Heart right ventricle (tissue), 16 donors: Measurements from ENCODE around the gene TMEM95. TPM values are rescaled to one million over a fixed set of nuclear protein-coding genes. Genes with fewer than 3 reads are reported as not detected.

Experiments used
- ATAC-seq, 8 donors: fragments of 200-7000 bp; cut with Tn5 transposase; one replicate each; pipeline ENCODE4 v1.9.1; 2020; ENCODE audit warnings: mild to moderate bottlenecking in 8 of 8, moderate library complexity in 8 of 8, moderate number of reproducible peaks in 1 of 8
- DNase-seq, 2 donors: peaks; one replicate each; pipeline ENCODE4 v3.0.0-alpha.2; 2020
- H3K27ac ChIP-seq, 10 donors: fragments of 200-600 bp; sonication (generic) in 2 of 10; one replicate each; pipeline versions ENCODE4 v1.5.0 to v1.8.0; 2020 to 2022; ENCODE audit warnings: mild to moderate bottlenecking in 3 of 10
- H3K27me3 ChIP-seq, 7 donors: fragments of 200-600 bp; one replicate each; pipeline ENCODE4 v1.8.0; 2021 to 2022; ENCODE audit warnings: mild to moderate bottlenecking in 2 of 7
- H3K36me3 ChIP-seq, 9 donors: fragments of 200-600 bp; sonication (generic) in 1 of 9; one replicate each; pipeline versions ENCODE4 v1.5.0 to v1.8.0; 2020 to 2022; ENCODE audit warnings: mild to moderate bottlenecking in 2 of 9
- H3K4me1 ChIP-seq, 9 donors: fragments of 200-600 bp; sonication (generic) in 1 of 9; one replicate each; pipeline versions ENCODE4 v1.5.0 to v1.8.0; 2020 to 2022; ENCODE audit warnings: mild to moderate bottlenecking in 4 of 9
- H3K4me3 ChIP-seq, 10 donors: fragments of 200-600 bp; sonication (generic) in 2 of 10; one replicate each; pipeline versions ENCODE4 v1.5.0 to v1.8.0; 2020 to 2022; ENCODE audit warnings: mild to moderate bottlenecking in 7 of 10, moderate library complexity in 2 of 10
- H3K9me3 ChIP-seq, 11 donors: fragments of 200-600 bp in 10 of 11; sonication (generic) in 2 of 11; one replicate each; pipeline versions ENCODE4 v1.5.0 to v1.8.0; 2013 to 2022; ENCODE audit warnings: mild to moderate bottlenecking in 2 of 11, control low read depth in 1 of 11, moderate library complexity in 1 of 11
- CTCF ChIP-seq, 9 donors: fragments of 200-600 bp; sonication (generic) in 2 of 9; IDR thresholded peaks; one replicate each; pipeline versions ENCODE4 v1.5.0 to v1.8.0; 2021 to 2022; ENCODE audit warnings: antibody characterized with exemption in 9 of 9, mild to moderate bottlenecking in 5 of 9, moderate library complexity in 1 of 9
- WGBS, 2 donors: extraction: QIAGEN DNeasy Blood & Tissue Kit; methylation state at CpG; one replicate each; pipeline ENCODE4 v1.1.7; 2013; ENCODE audit warnings: inconsistent platforms in 1 of 2; 5-methylcytosine and 5-hydroxymethylcytosine counted together
- intact Hi-C, 10 donors: fragments of 100-400 bp; cut with DNase I; formaldehyde crosslinking; loops; one replicate each; pipeline versions ENCODE4 v1.11.1 to v1.14.2; 2022
- polyA plus RNA-seq, 2 donors: library from polyadenylated mRNA; stranded (reverse); fragments of 200-250 nt; gene quantifications; one replicate each; pipeline ENCODE4 v1.2.3, GENCODE V29; 2013
- total RNA-seq, 10 donors: library from RNA; stranded (reverse); fragmentation: NEBNext Ultra II Directional in 3 of 10; extraction: Animal tissue kit (Norgen Biotek cat#: 25700) in 3 of 10; gene quantifications; one replicate each; pipeline versions ENCODE4 v1.2.1 to v1.2.4, GENCODE V29; 2021 to 2023
- donor health status: Arrhythmogenic right ventricular cardiomyopathy.
- donor health status: ischemic (EF 13 %, LVEDD 7.1; RV severe dilation, severe dysfunction).
- donor health status: healthy with polysubstance abuse.
- donor health status: DM: no; HTN: yes; CAD: no.
- donor health status: DM: no; HTN: no; CAD: no.
- donor health status: ischemic (EF 25% LVEDD 6.9; RV normal size, moderate dysfunction).
- donor health status: ischemic (EF 25% LVEDD 5.7; RV mildly dilated, moderate dysfunction).
- donor health status: healthy.
- donor health status: DM: yes; HTN: yes; CAD: no.
- donor health status: Ischemic cardiomyopathy.
- donor health status: ischemic (EF 35%, LVEDD 5.7; RV mildly dilated, moderate dysfunction).
- donor health status: nonischemic (EF 11% LVEDD 7.7; RV severe dilation, severe dysfunction).
- donor health status: DM: yes; HTN: yes; CAD: no.
- donor health status: PGD.
- donor health status: ischemic (EF 29% LVEDD 5.4; RV normal size, mild dysfunction).
- donor health status: nonischemic (EF 23%, LVEDD 6.1; RV moderate dilation, normal function).

Gene TMEM95
- total and polyA plus RNA-seq, 12 donors: 0.39 TPM; not detected in 11

DNA sequence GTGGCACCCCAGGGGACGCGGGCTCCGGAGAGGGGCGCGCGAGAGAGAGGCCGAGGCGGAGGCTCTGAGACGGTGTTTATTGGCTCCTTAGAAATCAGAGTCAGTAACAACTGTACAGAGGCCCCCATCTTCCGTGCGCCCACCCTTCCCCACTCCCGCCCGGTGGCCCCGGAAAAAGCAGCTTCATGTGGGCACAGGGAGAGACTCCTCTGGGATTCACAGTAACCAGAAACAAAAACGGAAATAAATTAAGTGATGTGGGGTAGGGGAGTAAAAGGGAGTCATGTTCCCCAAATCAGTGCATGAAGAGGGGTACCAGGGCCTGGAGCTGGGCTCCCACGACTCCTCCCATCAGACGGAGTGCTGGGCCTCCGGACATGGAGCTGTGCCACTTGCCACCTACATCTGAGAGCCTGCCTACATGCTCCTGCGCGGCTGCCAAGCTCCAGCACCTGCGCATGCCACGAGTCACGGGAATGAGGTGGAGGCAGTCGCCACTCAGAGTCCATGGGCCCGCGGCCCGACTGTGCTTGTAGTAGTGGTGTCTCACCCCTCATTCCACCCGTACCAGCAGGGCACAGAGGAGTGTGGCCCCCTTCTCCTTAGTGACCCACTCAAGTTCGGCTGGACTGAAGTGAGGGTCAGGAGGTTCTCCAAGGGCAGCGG lies 39.3 kb upstream of the TMEM95 start:
- peak overlapping the region; percentile 82 to 100 (median 94) for H3K4me3 ChIP-seq
- no peaks in the 10 kb centered on the region for H3K27me3 ChIP-seq
- peaks cover 3 to 84% (median 64%) of the 10 kb centered on the region in 9 donors for H3K36me3 ChIP-seq
- ATAC-seq (peak in 6 of 8 donors; percentile 3 to 31 (median 10)), DNase-seq (no peak)
- peak overlapping the region; percentile 85 to 99 (median 94) for H3K27ac ChIP-seq
- TF ChIP-seq CTCF (IDR thresholded peaks at IDR 0.05): no peak
- 40 to 41% methylated on average over 30 of the region's 30 CpGs for WGBS, 2 donors
- intact Hi-C loops: no loop called here
- no peaks in the 10 kb centered on the region for H3K9me3 ChIP-seq
- peaks cover 12 to 49% (median 36%) of the 10 kb centered on the region in 9 donors for H3K4me1 ChIP-seq

GRCh38 chr17:7317161-7317803 lies 37.7 kb upstream of the TMEM95 start:
- H3K27ac ChIP-seq: no peak overlapping the region
- ATAC-seq: no peak
- H3K4me1 ChIP-seq: peaks cover 12 to 38% (median 32%) of the 10 kb centered on the region in 9 donors
- DNase-seq: no peak
- H3K36me3 ChIP-seq: peaks cover 7 to 85% (median 60%) of the 10 kb centered on the region in 9 donors
- H3K27me3 ChIP-seq: no peaks in the 10 kb centered on the region
- no peaks in the 10 kb centered on the region for H3K9me3 ChIP-seq
- intact Hi-C loops: no loop called here
- no peak for TF ChIP-seq CTCF (IDR thresholded peaks at IDR 0.05)
- WGBS, 2 donors: 80 to 86% methylated on average over 16 of the region's 16 CpGs
- no peak overlapping the region for H3K4me3 ChIP-seq

GRCh38 chr17:7318121-7318860 lies 36.7 kb upstream of the TMEM95 start:
- DNase-seq (no peak), ATAC-seq (no peak)
- intact Hi-C loops: no loop called here
- Histone ChIP-seq H3K27ac (no peak overlapping the region), H3K4me3 (no peak overlapping the region), H3K27me3 (no peaks in the 10 kb centered on the region), H3K36me3 (peaks cover 4 to 85% (median 60%) of the 10 kb centered on the region in 9 donors), H3K4me1 (peaks cover 7 to 27% (median 23%) of the 10 kb centered on the region in 9 donors), H3K9me3 (no peaks in the 10 kb centered on the region)
- no peak for TF ChIP-seq CTCF (IDR thresholded peaks at IDR 0.05)
- WGBS, 2 donors: 93 to 94% methylated on average over 13 of the region's 13 CpGs

DNA sequence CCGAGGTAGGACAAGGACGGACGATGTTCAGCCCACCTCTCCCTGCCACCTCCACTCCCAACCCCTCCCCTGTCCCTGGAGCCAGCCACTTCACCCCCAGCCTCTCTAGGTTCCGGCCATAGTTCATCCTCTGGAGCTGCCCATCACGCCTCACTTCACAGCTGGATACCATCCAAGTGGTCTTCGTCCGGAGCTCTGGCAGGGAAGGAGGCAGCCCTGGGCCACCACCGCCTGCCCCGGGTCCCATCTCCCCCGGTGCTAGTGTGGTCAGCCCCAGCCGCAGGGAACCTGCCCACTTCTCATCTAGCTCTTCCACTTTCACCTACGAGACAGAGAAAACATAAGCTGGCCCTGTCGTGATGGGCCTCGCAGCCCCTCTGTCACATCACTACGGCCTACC lies 33.5 kb upstream of the TMEM95 start:
- ATAC-seq (no peak), DNase-seq (no peak)
- no peak overlapping the region for H3K27ac ChIP-seq
- intact Hi-C loops: no loop called here
- peaks cover 0 to 4% (median 0%) of the 10 kb centered on the region in 9 donors for H3K4me1 ChIP-seq
- H3K4me3 ChIP-seq: no peak overlapping the region
- 86 to 90% methylated on average over 15 of the region's 15 CpGs for WGBS, 2 donors
- H3K36me3 ChIP-seq: peaks cover 6 to 99% (median 70%) of the 10 kb centered on the region in 9 donors
- H3K9me3 ChIP-seq: no peaks in the 10 kb centered on the region
- no peaks in the 10 kb centered on the region for H3K27me3 ChIP-seq
- no peak for TF ChIP-seq CTCF (IDR thresholded peaks at IDR 0.05)
